Measurements from ENCODE around the gene EFCC1.
"Not testable (repeated sequence)": the region's sequence is repeated elsewhere in the genome, so short reads cannot be mapped to it uniquely, and the experiment has no call there.

Gene EFCC1

GRCh38 chr3:129060276-129061022 lies 59.3 kb downstream of the EFCC1 start, which contains the start of gene GP9:
Gene GP9, plus strand, starts transcription at chr3:129060779. Its CDS starts 961 bp downstream, at chr3:129061740.
- Histone ChIP-seq H3K27me3 (ENCODE audit: control insufficient read depth, insufficient read depth, low read length) (no peaks in the 10 kb centered on the region), H3K27ac (ENCODE audit: low read depth, low read length) (no peak within 1 kb of the TSS), H3K9me3 (ENCODE audit: control insufficient read depth, insufficient read depth, low read depth, low read length) (no peaks in the 10 kb centered on the region), H3K4me3 (ENCODE audit: low read depth, low read length) (no peak within 1 kb of the TSS), H3K4me1 (ENCODE audit: control insufficient read depth, insufficient read depth, low read length) (no peaks in the 10 kb centered on the region), H3K36me3 (ENCODE audit: control insufficient read depth, insufficient read depth, low read length) (no peaks in the 10 kb centered on the region), H3K9ac (ENCODE audit: low read length) (no peak within 1 kb of the TSS)

DNA sequence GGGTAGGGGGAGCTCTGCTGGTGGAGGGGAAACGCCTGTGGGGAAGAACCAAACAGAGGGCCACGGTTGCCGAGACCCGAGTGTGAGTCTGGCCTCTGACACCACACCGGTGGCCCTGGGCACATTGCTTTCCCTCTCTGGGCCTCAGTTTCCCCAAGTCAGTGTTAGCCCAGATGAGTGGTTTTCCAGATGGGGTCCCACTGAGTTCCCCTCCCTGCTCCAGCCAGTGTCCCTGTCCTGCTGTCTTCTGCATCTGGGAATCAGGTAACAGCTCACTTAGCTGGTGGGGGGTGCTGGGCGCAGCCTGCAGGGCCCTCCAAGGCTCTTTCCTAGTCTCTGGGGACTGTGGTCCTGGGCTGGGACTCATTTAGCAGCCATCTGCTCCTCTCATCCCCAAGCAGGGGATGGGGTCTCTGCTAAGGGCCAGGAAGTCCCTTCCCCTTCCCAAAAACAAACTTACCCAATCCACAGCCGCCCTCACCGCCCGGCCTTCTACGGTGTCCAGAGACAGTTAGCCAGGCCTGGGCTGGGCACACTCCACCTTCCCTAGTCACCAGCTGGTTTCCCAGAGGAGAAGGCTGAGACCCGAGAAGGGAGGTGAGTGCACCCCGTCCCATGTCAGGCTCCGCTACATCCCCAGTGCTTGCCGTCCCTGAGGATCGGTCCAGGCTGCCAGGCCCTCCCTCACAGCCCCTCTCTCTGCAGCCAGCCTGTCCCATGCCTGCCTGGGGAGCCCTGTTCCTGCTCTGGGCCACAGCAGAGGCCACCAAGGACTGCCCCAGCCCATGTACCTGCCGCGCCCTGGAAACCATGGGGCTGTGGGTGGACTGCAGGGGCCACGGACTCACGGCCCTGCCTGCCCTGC lies 60.2 kb downstream of the EFCC1 start:
- Histone ChIP-seq H3K9ac (ENCODE audit: low read length) (no peak overlapping the region), H3K9me3 (ENCODE audit: control insufficient read depth, insufficient read depth, low read depth, low read length) (no peaks in the 10 kb centered on the region), H3K27ac (ENCODE audit: low read depth, low read length) (no peak overlapping the region), H3K4me1 (ENCODE audit: control insufficient read depth, insufficient read depth, low read length) (no peaks in the 10 kb centered on the region), H3K27me3 (ENCODE audit: control insufficient read depth, insufficient read depth, low read length) (no peaks in the 10 kb centered on the region), H3K36me3 (ENCODE audit: control insufficient read depth, insufficient read depth, low read length) (no peaks in the 10 kb centered on the region), H3K4me3 (ENCODE audit: low read depth, low read length) (no peak overlapping the region)

DNA sequence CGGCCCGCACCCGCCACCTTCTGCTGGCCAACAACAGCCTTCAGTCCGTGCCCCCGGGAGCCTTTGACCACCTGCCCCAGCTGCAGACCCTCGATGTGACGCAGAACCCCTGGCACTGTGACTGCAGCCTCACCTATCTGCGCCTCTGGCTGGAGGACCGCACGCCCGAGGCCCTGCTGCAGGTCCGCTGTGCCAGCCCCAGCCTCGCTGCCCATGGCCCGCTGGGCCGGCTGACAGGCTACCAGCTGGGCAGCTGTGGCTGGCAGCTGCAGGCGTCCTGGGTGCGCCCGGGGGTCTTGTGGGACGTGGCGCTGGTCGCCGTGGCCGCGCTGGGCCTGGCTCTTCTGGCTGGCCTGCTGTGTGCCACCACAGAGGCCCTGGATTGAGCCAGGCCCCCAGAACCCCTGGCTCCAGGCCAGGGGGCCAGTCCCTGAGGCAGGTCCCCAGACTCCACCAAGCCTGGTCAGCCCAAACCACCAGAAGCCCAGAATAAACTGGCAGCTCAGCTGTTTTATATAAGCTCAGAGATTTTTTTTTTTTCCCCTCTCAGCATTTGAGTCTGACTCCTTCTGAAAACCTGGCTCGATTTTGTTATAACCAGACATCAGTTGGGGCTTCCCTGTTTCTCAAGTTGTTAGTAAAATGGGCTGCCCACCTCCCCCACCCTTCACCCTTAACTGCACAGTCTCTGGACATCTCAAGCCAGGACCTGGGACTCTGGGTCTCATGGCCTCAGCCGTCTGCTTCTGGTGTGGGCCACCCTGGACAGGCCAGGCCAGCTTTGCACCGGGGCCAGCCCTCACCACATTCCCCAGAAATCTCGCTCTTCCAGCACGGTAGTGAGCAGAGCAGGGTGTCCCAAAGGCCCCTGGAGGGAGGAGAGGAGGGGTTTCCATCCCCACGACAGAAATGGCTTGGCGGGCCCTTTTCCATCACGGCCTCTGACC lies 61.1 kb downstream of the EFCC1 start:
- Histone ChIP-seq H3K4me3 (ENCODE audit: low read depth, low read length) (no peak overlapping the region), H3K27ac (ENCODE audit: low read depth, low read length) (no peak overlapping the region), H3K9ac (ENCODE audit: low read length) (no peak overlapping the region), H3K36me3 (ENCODE audit: control insufficient read depth, insufficient read depth, low read length) (no peaks in the 10 kb centered on the region), H3K27me3 (ENCODE audit: control insufficient read depth, insufficient read depth, low read length) (no peaks in the 10 kb centered on the region), H3K4me1 (ENCODE audit: control insufficient read depth, insufficient read depth, low read length) (no peaks in the 10 kb centered on the region), H3K9me3 (ENCODE audit: control insufficient read depth, insufficient read depth, low read depth, low read length) (no peaks in the 10 kb centered on the region)

DNA sequence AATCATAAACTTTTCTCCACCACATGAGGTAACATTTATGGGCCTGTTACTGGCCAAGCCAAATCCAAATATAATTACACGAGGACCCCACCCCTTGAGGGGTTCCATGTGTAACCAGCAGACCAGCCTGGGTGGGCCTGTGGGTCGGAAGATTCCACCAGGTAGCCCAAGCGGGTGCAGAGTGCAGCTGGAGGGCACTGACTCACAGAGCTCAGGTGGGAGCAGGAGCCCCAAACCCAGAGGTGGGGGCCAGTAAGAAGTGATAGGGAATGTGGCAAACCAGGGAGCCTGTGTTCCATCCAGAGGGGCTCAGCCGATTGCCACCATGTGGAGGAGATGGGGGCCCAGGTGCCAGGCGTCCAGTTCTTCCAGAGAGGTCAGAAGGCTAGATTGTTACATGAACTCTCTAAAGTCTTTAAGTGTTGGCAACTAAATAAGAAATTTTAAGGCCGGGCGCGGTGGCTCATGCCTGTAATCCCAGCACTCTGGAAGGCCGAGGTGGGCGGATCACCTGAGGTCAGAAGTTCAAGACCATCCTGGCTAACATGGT lies 62.1 kb downstream of the EFCC1 start:
- Histone ChIP-seq H3K4me3 (ENCODE audit: low read depth, low read length) (no peak overlapping the region), H3K27ac (ENCODE audit: low read depth, low read length) (no peak overlapping the region), H3K36me3 (ENCODE audit: control insufficient read depth, insufficient read depth, low read length) (no peaks in the 10 kb centered on the region)

DNA sequence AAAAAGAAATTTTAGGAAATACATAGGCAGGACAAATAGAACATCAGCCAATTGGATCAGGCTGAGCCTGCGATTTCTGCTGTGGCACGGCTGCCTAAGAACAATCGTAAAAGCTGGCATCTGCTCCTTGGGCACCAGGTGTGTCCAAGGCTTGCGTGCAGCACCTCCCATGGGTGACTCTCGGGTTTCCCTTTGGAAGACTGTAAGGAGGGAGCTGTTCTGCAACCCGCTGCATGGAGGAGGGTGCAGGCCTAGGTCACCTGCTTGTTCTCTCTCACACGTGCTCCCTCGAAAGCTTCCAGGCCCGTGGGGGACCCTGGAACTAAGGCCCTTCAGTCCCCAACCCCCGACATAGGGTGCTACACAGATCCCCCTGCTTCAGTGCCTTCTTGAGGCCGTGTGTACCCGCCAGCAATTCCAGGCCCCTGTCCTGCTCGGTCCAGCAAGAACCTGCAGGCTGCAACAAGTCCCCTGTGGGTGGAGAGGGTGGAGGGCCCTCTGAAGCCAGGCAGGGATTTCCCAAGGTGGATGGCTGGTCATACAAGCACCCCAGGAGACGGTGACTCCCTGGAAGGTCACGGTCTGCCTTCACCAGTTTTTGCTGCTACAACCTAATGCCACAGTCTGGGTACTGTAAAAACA lies 62.9 kb downstream of the EFCC1 start:
- H3K4me1 ChIP-seq (ENCODE audit: control insufficient read depth, insufficient read depth, low read length) = no peaks in the 10 kb centered on the region
- no peaks in the 10 kb centered on the region for H3K27me3 ChIP-seq (ENCODE audit: control insufficient read depth, insufficient read depth, low read length)
- no peak overlapping the region for H3K9ac ChIP-seq (ENCODE audit: low read length)
- H3K36me3 ChIP-seq (ENCODE audit: control insufficient read depth, insufficient read depth, low read length) = no peaks in the 10 kb centered on the region
- no peak overlapping the region for H3K4me3 ChIP-seq (ENCODE audit: low read depth, low read length)
- H3K27ac ChIP-seq (ENCODE audit: low read depth, low read length) = no peak overlapping the region
- H3K9me3 ChIP-seq (ENCODE audit: control insufficient read depth, insufficient read depth, low read depth, low read length) = no peaks in the 10 kb centered on the region

More for the DNA sequence above, 62.1 kb downstream of the EFCC1 start:
- H3K9ac ChIP-seq (ENCODE audit: low read length) = no peak overlapping the region
- no peaks in the 10 kb centered on the region for H3K27me3 ChIP-seq (ENCODE audit: control insufficient read depth, insufficient read depth, low read length)
- no peaks in the 10 kb centered on the region for H3K4me1 ChIP-seq (ENCODE audit: control insufficient read depth, insufficient read depth, low read length)
- no peaks in the 10 kb centered on the region for H3K9me3 ChIP-seq (ENCODE audit: control insufficient read depth, insufficient read depth, low read depth, low read length)

- no peaks in the 10 kb centered on the region for H3K36me3 ChIP-seq (ENCODE audit: control insufficient read depth, insufficient read depth, low read length)
- H3K9ac ChIP-seq (ENCODE audit: low read length) = no peak overlapping the region
- H3K4me3 ChIP-seq (ENCODE audit: low read depth, low read length) = no peak overlapping the region
- H3K9me3 ChIP-seq (ENCODE audit: control insufficient read depth, insufficient read depth, low read depth, low read length) = peaks cover 3% of the 10 kb centered on the region; the same call in 1 of the 2 replicates
- no peaks in the 10 kb centered on the region for H3K27me3 ChIP-seq (ENCODE audit: control insufficient read depth, insufficient read depth, low read length)
- no peak overlapping the region for H3K27ac ChIP-seq (ENCODE audit: low read depth, low read length)
- no peaks in the 10 kb centered on the region for H3K4me1 ChIP-seq (ENCODE audit: control insufficient read depth, insufficient read depth, low read length)
Measured at GRCh38 chr3:129065016-129065719, 64.1 kb downstream of the EFCC1 start.

DNA sequence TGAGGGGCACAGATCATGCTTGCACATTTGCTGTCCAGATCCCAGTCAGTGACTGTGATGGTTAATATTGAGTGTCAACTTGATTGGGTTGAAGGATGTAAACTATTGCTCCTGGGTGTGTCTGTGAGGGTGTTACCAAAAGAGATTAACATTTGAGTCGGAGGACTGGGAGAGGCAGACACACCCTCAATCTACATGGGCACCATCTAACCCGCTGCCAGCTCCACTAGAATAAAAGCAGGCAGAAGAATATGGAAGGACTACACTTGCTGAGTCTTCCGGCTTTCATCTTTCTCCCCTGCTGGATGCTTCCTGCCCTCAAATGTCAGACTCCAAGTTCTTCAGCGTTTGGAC lies 64.6 kb downstream of the EFCC1 start:
- peaks cover 3% of the 10 kb centered on the region; the same call in 1 of the 2 replicates for H3K9me3 ChIP-seq (ENCODE audit: control insufficient read depth, insufficient read depth, low read depth, low read length)
- H3K9ac ChIP-seq (ENCODE audit: low read length) = no peak overlapping the region
- H3K27ac ChIP-seq (ENCODE audit: low read depth, low read length) = no peak overlapping the region
- no peaks in the 10 kb centered on the region for H3K36me3 ChIP-seq (ENCODE audit: control insufficient read depth, insufficient read depth, low read length)
- no peak overlapping the region for H3K4me3 ChIP-seq (ENCODE audit: low read depth, low read length)
- no peaks in the 10 kb centered on the region for H3K27me3 ChIP-seq (ENCODE audit: control insufficient read depth, insufficient read depth, low read length)
- H3K4me1 ChIP-seq (ENCODE audit: control insufficient read depth, insufficient read depth, low read length) = no peaks in the 10 kb centered on the region

DNA sequence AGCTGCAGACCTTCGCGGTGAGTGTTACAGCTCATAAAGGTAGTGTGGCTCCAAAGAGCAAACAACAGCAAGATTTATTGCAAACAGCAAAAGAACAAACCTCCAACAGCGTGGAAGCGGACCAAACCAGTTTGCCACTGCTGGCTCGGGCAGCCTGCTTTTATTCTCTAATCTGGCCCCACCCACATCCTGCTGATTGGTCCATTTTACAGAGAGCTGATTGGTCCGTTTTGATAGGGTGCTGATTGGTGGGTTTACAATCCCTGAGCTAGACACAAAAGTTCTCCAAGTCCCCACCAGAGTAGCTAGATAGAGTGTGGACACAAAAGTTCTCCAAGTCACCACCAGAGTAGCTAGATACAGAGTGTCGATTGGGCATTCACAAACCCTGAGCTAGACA lies 66.6 kb downstream of the EFCC1 start:
- not testable (repeated sequence) for H3K9me3 ChIP-seq (ENCODE audit: control insufficient read depth, insufficient read depth, low read depth, low read length); H3K36me3 ChIP-seq (ENCODE audit: control insufficient read depth, insufficient read depth, low read length); H3K27me3 ChIP-seq (ENCODE audit: control insufficient read depth, insufficient read depth, low read length); H3K4me3 ChIP-seq (ENCODE audit: low read depth, low read length); H3K9ac ChIP-seq (ENCODE audit: low read length); H3K4me1 ChIP-seq (ENCODE audit: control insufficient read depth, insufficient read depth, low read length); H3K27ac ChIP-seq (ENCODE audit: low read depth, low read length)

- Histone ChIP-seq H3K27me3 (ENCODE audit: control insufficient read depth, insufficient read depth, low read length) (no peaks in the 10 kb centered on the region), H3K36me3 (ENCODE audit: control insufficient read depth, insufficient read depth, low read length) (no peaks in the 10 kb centered on the region), H3K4me3 (ENCODE audit: low read depth, low read length) (peak overlapping the region; percentile 23; the same call in 1 of the 2 replicates), H3K9ac (ENCODE audit: low read length) (no peak overlapping the region), H3K27ac (ENCODE audit: low read depth, low read length) (no peak overlapping the region), H3K4me1 (ENCODE audit: control insufficient read depth, insufficient read depth, low read length) (no peaks in the 10 kb centered on the region), H3K9me3 (ENCODE audit: control insufficient read depth, insufficient read depth, low read depth, low read length) (peaks cover 3% of the 10 kb centered on the region; the same call in 1 of the 2 replicates)
Measured at GRCh38 chr3:129068291-129068886, 67.3 kb downstream of the EFCC1 start.

Measured in HUES6 (cell line).